ENCODE measurements around the gene PCDHGB1. TPM values are rescaled to one million over a fixed set of nuclear protein-coding genes. Genes with fewer than 3 reads are reported as not detected.
"Not testable (repeated sequence)": the region's sequence is repeated elsewhere in the genome, so short reads cannot be mapped to it uniquely, and the experiment has no call there.

Gene PCDHGB1
- total RNA-seq, 2 donors from 2014 or later = 3.9 to 6.5 TPM

DNA sequence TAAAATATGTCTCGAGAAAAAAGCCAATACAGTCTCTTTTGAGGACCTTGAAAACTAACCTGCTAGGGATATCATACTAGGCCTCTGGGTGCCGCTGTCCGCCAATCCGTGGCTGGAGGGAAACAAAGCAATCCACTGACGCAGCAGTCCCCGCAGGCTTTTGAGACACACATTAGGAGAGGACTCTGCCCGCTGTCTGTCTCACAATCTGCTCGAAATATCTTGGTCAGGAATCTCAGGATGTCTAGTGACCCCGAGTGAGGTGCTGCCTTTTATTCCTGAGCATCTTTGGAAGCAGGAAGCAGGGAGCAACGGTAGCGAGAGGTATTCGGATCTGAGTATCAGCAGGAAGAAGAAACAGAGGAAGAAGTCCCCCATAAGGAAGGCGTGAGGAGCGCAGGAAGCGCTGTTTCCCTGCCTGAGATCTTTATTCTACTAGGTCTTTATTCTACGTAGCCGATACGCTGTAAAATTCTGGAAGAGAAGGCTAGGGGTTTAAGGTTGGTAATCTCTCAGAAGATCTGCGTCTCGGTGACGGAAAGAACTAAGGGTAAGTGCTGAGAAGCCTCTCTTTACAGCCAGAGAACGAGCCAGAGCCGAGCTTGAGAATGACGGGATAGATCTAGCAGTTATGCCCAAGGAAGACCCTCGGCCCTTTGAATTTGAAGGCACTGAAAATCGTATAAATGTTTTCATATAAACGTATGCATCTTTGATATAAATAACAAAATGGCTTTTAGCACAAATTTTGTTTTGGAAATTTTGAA lies 23.6 kb upstream of the PCDHGB1 start:
- intact Hi-C loops (cut with DNase I) = no loop called here
- Histone ChIP-seq H3K4me1 (replicated peaks) (no peaks in the 10 kb centered on the region), H3K36me3 (no peaks in the 10 kb centered on the region), H3K27me3 (replicated peaks; ENCODE audit: insufficient read depth) (no peaks in the 10 kb centered on the region), H3K9me3 (no peaks in the 10 kb centered on the region), H3K27ac (no peak overlapping the region), H3K4me3 (peak overlapping the region; percentile 11 to 12)
- TF ChIP-seq POLR2AphosphoS5 (IDR thresholded peaks at IDR 0.05) (no peak), CTCF (IDR thresholded peaks at IDR 0.05) (peak in 1 of 4 experiments; percentile 35), POLR2A (IDR thresholded peaks at IDR 0.05) (no peak)
- 12% methylated on average over 27 of the region's 27 CpGs for WGBS
- no peak for DNase-seq (ENCODE audit: low spot score)

GRCh38 chr5:141328231-141328630 lies 21.7 kb upstream of the PCDHGB1 start:
- H3K27ac ChIP-seq = no peak overlapping the region
- TF ChIP-seq CTCF (IDR thresholded peaks at IDR 0.05) = no peak
- H3K4me1 ChIP-seq (replicated peaks) = no peaks in the 10 kb centered on the region
- H3K27me3 ChIP-seq (replicated peaks; ENCODE audit: insufficient read depth) = peaks cover 5% of the 10 kb centered on the region
- DNase-seq (ENCODE audit: low spot score) = no peak
- intact Hi-C loops (cut with DNase I) = no loop called here
- H3K4me3 ChIP-seq = no peak overlapping the region
- H3K9me3 ChIP-seq = no peaks in the 10 kb centered on the region
- H3K36me3 ChIP-seq = no peaks in the 10 kb centered on the region
- WGBS = 79% methylated on average over 8 of the region's 8 CpGs

GRCh38 chr5:141330299-141331080 lies 19.4 kb upstream of the PCDHGB1 start, which contains the start of gene PCDHGA1:
TSS of gene PCDHGA1 (plus strand) at chr5:141330514.
- Histone ChIP-seq H3K27ac (no peak within 1 kb of the TSS), H3K27me3 (replicated peaks; ENCODE audit: insufficient read depth) (peaks cover 11% of the 10 kb centered on the region), H3K4me1 (replicated peaks) (no peaks in the 10 kb centered on the region), H3K9me3 (no peaks in the 10 kb centered on the region), H3K4me3 (no peak within 1 kb of the TSS), H3K36me3 (no peaks in the 10 kb centered on the region)
- TF ChIP-seq POLR2AphosphoS5 (IDR thresholded peaks at IDR 0.05) (no peak), CTCF (IDR thresholded peaks at IDR 0.05) (no peak), POLR2A (IDR thresholded peaks at IDR 0.05) (no peak)
- no peak for DNase-seq (ENCODE audit: low spot score)
- intact Hi-C loops (cut with DNase I) = no loop called here
- 20% methylated on average over 21 of the region's 21 CpGs for WGBS

GRCh38 chr5:141332571-141332970 lies 17.3 kb upstream of the PCDHGB1 start:
- H3K4me3 ChIP-seq; DNase-seq (ENCODE audit: low spot score); intact Hi-C loops (cut with DNase I); H3K9me3 ChIP-seq; H3K36me3 ChIP-seq; H3K27ac ChIP-seq; H3K4me1 ChIP-seq (replicated peaks): not testable (repeated sequence)
- 24% methylated on average over 32 of the region's 39 CpGs for WGBS
- H3K27me3 ChIP-seq (replicated peaks; ENCODE audit: insufficient read depth) = peaks cover 11% of the 10 kb centered on the region

DNA sequence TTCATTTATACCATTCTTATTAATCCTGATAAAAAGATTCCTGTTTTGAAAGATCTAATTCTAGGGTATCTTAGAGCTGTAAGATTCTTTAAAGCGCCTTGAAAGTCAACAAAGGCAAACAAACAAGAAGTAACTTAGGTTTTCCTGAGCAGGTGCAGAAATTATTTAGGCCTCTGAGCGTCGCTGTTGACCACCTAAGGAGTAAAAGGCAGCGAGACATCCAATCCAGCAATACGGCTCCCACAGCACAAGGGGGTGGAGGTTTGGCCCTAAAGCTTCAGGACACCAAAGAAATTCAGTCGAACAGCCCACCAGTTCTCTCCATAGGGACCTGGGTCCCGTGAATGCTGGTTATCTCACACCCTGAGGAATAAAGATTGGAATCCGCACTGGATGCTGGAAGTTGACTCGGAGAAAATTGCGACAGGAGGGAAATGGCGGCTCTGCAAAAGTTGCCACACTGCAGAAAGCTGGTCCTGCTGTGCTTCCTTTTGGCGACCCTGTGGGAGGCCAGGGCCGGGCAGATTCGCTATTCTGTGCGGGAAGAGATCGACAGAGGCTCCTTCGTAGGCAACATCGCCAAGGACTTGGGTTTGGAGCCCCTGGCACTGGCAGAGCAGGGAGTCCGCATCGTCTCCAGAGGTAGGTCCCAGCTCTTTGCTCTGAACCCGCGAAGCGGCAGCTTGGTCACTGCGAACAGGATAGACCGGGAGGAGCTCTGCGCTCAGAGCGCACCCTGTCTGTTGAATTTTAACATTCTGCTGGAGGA lies 11.2 kb upstream of the PCDHGB1 start, which contains the start of gene PCDHGA2:
Gene PCDHGA2 (plus strand): TSS at position 223 of the 769 bp plus-strand sequence.
- H3K4me3 ChIP-seq = no peak within 1 kb of the TSS
- WGBS = 10% methylated on average over 26 of the region's 27 CpGs
- TF ChIP-seq POLR2AphosphoS5 (IDR thresholded peaks at IDR 0.05) (no peak), CTCF (IDR thresholded peaks at IDR 0.05) (peak in 2 of 4 experiments; percentile 5 to 28), POLR2A (IDR thresholded peaks at IDR 0.05) (no peak)
- H3K27me3 ChIP-seq (replicated peaks; ENCODE audit: insufficient read depth) = peaks cover 6% of the 10 kb centered on the region
- no peaks in the 10 kb centered on the region for H3K36me3 ChIP-seq
- no peak within 1 kb of the TSS for H3K27ac ChIP-seq
- intact Hi-C loops (cut with DNase I) = no loop called here
- no peaks in the 10 kb centered on the region for H3K9me3 ChIP-seq
- no peaks in the 10 kb centered on the region for H3K4me1 ChIP-seq (replicated peaks)
- no peak for DNase-seq (ENCODE audit: low spot score)

DNA sequence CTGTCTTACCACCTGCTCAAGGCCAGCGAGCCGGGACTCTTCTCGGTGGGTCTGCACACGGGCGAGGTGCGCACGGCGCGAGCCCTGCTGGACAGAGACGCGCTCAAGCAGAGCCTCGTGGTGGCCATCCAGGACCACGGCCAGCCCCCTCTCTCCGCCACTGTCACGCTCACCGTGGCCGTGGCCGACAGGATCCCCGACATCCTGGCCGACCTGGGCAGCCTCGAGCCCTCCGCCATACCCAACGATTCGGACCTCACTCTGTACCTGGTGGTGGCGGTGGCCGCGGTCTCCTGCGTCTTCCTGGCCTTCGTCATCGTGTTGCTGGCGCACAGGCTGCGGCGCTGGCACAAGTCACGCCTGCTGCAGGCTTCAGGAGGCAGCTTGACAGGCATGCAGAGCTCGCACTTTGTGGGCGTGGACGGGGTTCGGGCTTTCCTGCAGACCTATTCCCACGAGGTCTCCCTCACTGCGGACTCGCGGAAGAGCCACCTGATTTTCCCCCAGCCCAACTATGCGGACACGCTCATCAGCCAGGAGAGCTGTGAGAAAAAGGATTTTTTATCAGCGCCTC lies 9.0 kb upstream of the PCDHGB1 start:
- H3K9me3 ChIP-seq; intact Hi-C loops (cut with DNase I); H3K4me3 ChIP-seq; H3K4me1 ChIP-seq (replicated peaks); H3K27ac ChIP-seq; H3K27me3 ChIP-seq (replicated peaks; ENCODE audit: insufficient read depth); DNase-seq (ENCODE audit: low spot score); H3K36me3 ChIP-seq: not testable (repeated sequence)
- WGBS = 48% methylated on average over 35 of the region's 45 CpGs
